Mesenchymal stem cell (in vitro differentiated cells and primary cell): ENCODE data around the gene NLGN1.

Experiments used
- DNase-seq: peaks from one replicate; pipeline ENCODE4 v3.0.0-alpha.2; 2013
- H2AFZ ChIP-seq: one replicate; pipeline ENCODE4 v1.6.1; 2013; ENCODE audit warnings: low read depth, mild to moderate bottlenecking, control low read depth, inconsistent platforms, low read length, moderate library complexity
- H2AK5ac ChIP-seq: 2 replicates; pipeline ENCODE4 v1.6.1; 2013; ENCODE audit warnings: low read length, moderate library complexity, mild to moderate bottlenecking, inconsistent platforms; ENCODE audit not compliant: severe bottlenecking
- H2BK120ac ChIP-seq: one replicate; pipeline ENCODE4 v1.6.1; 2013; ENCODE audit warnings: low read depth, mild to moderate bottlenecking, inconsistent platforms, low read length, moderate library complexity
- H2BK12ac ChIP-seq, 2 experiments: one replicate each; pipeline ENCODE4 v1.6.1; 2013; ENCODE audit warnings: inconsistent platforms in 2 of 2, low read length in 2 of 2, mild to moderate bottlenecking in 2 of 2, moderate library complexity in 2 of 2, control low read depth in 1 of 2
- H2BK15ac ChIP-seq: one replicate; pipeline ENCODE4 v1.6.1; 2013; ENCODE audit warnings: mild to moderate bottlenecking, low read depth, inconsistent platforms; ENCODE audit not compliant: poor library complexity, severe bottlenecking
- H2BK5ac ChIP-seq: 2 replicates; pipeline ENCODE4 v1.6.1; 2013; ENCODE audit warnings: low read depth, mild to moderate bottlenecking, low read length, control low read depth, inconsistent platforms; ENCODE audit not compliant: poor library complexity, severe bottlenecking
- H3K14ac ChIP-seq, 2 experiments: one replicate each; pipeline ENCODE4 v1.6.1; 2013; ENCODE audit warnings: inconsistent platforms in 2 of 2, low read length in 2 of 2, control low read depth in 1 of 2, mild to moderate bottlenecking in 1 of 2, moderate library complexity in 1 of 2
- H3K18ac ChIP-seq, 2 experiments: one replicate each; pipeline ENCODE4 v1.6.1; 2013; ENCODE audit warnings: inconsistent platforms in 2 of 2, low read length in 2 of 2, control low read depth in 1 of 2, low read depth in 1 of 2, mild to moderate bottlenecking in 1 of 2
- H3K23ac ChIP-seq, 2 experiments: one replicate each; pipeline ENCODE4 v1.6.1; 2013; ENCODE audit warnings: inconsistent platforms in 2 of 2, low read length in 2 of 2, mild to moderate bottlenecking in 2 of 2, moderate library complexity in 2 of 2, control low read depth in 1 of 2
- H3K27ac ChIP-seq: 2 replicates; pipeline ENCODE4 v1.5.1; 2013; ENCODE audit warnings: mild to moderate bottlenecking, moderate library complexity, low read length, control low read depth, inconsistent platforms; ENCODE audit not compliant: poor library complexity, severe bottlenecking
- H3K27me3 ChIP-seq, 2 experiments: 2 replicates each; pipeline versions ENCODE4 v1.6.1 to v1.7.0; 2013; ENCODE audit warnings: low read length in 2 of 2, mild to moderate bottlenecking in 2 of 2, moderate library complexity in 2 of 2, control low read depth in 1 of 2, inconsistent platforms in 1 of 2; ENCODE audit not compliant: control insufficient read depth in 1 of 2, insufficient read depth in 1 of 2
- H3K36me3 ChIP-seq, 2 experiments: 2 replicates each; pipeline versions ENCODE4 v1.6.1 to v1.7.0; 2013; ENCODE audit warnings: low read length in 2 of 2, control low read depth in 1 of 2, inconsistent platforms in 1 of 2, low read depth in 1 of 2, mild to moderate bottlenecking in 1 of 2; ENCODE audit not compliant: insufficient read depth in 2 of 2, control insufficient read depth in 1 of 2
- H3K4ac ChIP-seq, 2 experiments: one replicate each; pipeline ENCODE4 v1.6.1; 2013; ENCODE audit warnings: inconsistent platforms in 2 of 2, low read length in 2 of 2, mild to moderate bottlenecking in 2 of 2, moderate library complexity in 2 of 2, control low read depth in 1 of 2, low read depth in 1 of 2
- H3K4me1 ChIP-seq: 2 replicates; pipeline ENCODE4 v1.6.1; 2013; ENCODE audit warnings: low read depth, low read length, control low read depth; ENCODE audit not compliant: control insufficient read depth, insufficient read depth
- H3K4me2 ChIP-seq: 2 replicates; pipeline ENCODE4 v1.6.1; 2013; ENCODE audit warnings: low read length, mild to moderate bottlenecking, inconsistent platforms; ENCODE audit not compliant: poor library complexity, severe bottlenecking
- H3K4me3 ChIP-seq, 2 experiments: 2 replicates each; pipeline versions ENCODE4 v1.5.1 to v1.7.0; 2013; ENCODE audit warnings: low read length in 2 of 2, mild to moderate bottlenecking in 2 of 2, control low read depth in 1 of 2, low read depth in 1 of 2; ENCODE audit not compliant: insufficient read depth in 1 of 2
- H3K79me1 ChIP-seq: replicated peaks from 2 replicates; pipeline ENCODE4 v1.6.1; 2013; ENCODE audit warnings: mild to moderate bottlenecking, control low read depth, low read length, inconsistent platforms; ENCODE audit not compliant: poor library complexity, severe bottlenecking
- H3K9ac ChIP-seq: 2 replicates; pipeline ENCODE4 v1.7.0; 2013; ENCODE audit warnings: mild to moderate bottlenecking, low read length, moderate library complexity
- H3K9me3 ChIP-seq: 2 replicates; pipeline ENCODE4 v1.7.0; 2013; ENCODE audit warnings: mild to moderate bottlenecking, low read length; ENCODE audit not compliant: control insufficient read depth
- H4K8ac ChIP-seq: one replicate; pipeline ENCODE4 v1.6.1; 2013; ENCODE audit warnings: inconsistent platforms, mild to moderate bottlenecking, low read length, moderate library complexity
- H4K91ac ChIP-seq: one replicate; pipeline ENCODE4 v1.6.1; 2013; ENCODE audit warnings: mild to moderate bottlenecking, low read length, inconsistent platforms
- whole genome bisulfite sequencing: methylation state at CpG from one replicate; pipeline ENCODE4 v1.1.7; 2013; ENCODE audit warnings: mixed read lengths; 5-methylcytosine and 5-hydroxymethylcytosine counted together

NLGN1 gene

GRCh38 chr3:173641696-173642095, 244.2 kb downstream of the NLGN1 start:
- no peak overlapping the region for H3K27ac ChIP-seq
- no peak overlapping the region for H2AK5ac ChIP-seq
- H3K36me3 ChIP-seq: no peaks in the 10 kb centered on the region
- no peak overlapping the region for H2BK15ac ChIP-seq
- no peak overlapping the region for H3K14ac ChIP-seq
- H3K4ac ChIP-seq: no peak overlapping the region
- no peak overlapping the region for H4K91ac ChIP-seq
- no peaks in the 10 kb centered on the region for H3K4me1 ChIP-seq
- H3K18ac ChIP-seq: no peak overlapping the region
- no peak overlapping the region for H2BK120ac ChIP-seq
- DNase-seq: no peak
- H3K79me1 ChIP-seq: no peaks in the 10 kb centered on the region
- WGBS: no CpG with 5 or more reads among the region's 1 CpG
- no peak overlapping the region for H3K4me3 ChIP-seq
- no peaks in the 10 kb centered on the region for H3K27me3 ChIP-seq
- no peak overlapping the region for H3K23ac ChIP-seq
- H4K8ac ChIP-seq: no peak overlapping the region
- H3K9ac ChIP-seq: no peak overlapping the region
- H2BK12ac ChIP-seq: no peak overlapping the region
- H3K4me2 ChIP-seq: no peak overlapping the region
- H2BK5ac ChIP-seq: no peak overlapping the region
- no peak overlapping the region for H2AFZ ChIP-seq
- H3K9me3 ChIP-seq: no peaks in the 10 kb centered on the region

GRCh38 chr3:173644086-173645082, 246.8 kb downstream of the NLGN1 start:
- H2BK12ac ChIP-seq: no peak overlapping the region
- WGBS: 95% methylated on average over 13 of the region's 13 CpGs

GRCh38 chr3:173650596-173650995, 253.1 kb downstream of the NLGN1 start:
- no peak overlapping the region for H3K4ac ChIP-seq
- no peak overlapping the region for H2BK120ac ChIP-seq
- no peak overlapping the region for H4K8ac ChIP-seq
- WGBS: no CpG with 5 or more reads among the region's 1 CpG
- H3K14ac ChIP-seq: no peak overlapping the region
- H3K27ac ChIP-seq: no peak overlapping the region
- no peak overlapping the region for H3K23ac ChIP-seq
- H3K27me3 ChIP-seq: no peaks in the 10 kb centered on the region
- H2BK5ac ChIP-seq: no peak overlapping the region
- no peaks in the 10 kb centered on the region for H3K9me3 ChIP-seq
- no peak overlapping the region for H3K4me2 ChIP-seq
- no peak overlapping the region for H2AK5ac ChIP-seq
- H3K36me3 ChIP-seq: no peaks in the 10 kb centered on the region
- H2AFZ ChIP-seq: no peak overlapping the region
- no peaks in the 10 kb centered on the region for H3K79me1 ChIP-seq
- no peak overlapping the region for H3K4me3 ChIP-seq
- no peak overlapping the region for H3K9ac ChIP-seq
- no peak overlapping the region for H2BK15ac ChIP-seq
- no peak overlapping the region for H3K18ac ChIP-seq
- H3K4me1 ChIP-seq: no peaks in the 10 kb centered on the region
- no peak overlapping the region for H4K91ac ChIP-seq
- no peak overlapping the region for H2BK12ac ChIP-seq
- no peak for DNase-seq

More at GRCh38 chr3:173644086-173645082, 246.8 kb downstream of the NLGN1 start:
- Histone ChIP-seq H3K4me3 (no peak overlapping the region), H3K79me1 (no peaks in the 10 kb centered on the region), H3K9ac (no peak overlapping the region), H3K4me2 (no peak overlapping the region), H2AFZ (no peak overlapping the region), H2BK15ac (no peak overlapping the region), H4K8ac (no peak overlapping the region), H3K14ac (peak overlapping the region in 1 of 2 experiments; percentile 93), H2BK120ac (no peak overlapping the region), H3K9me3 (no peaks in the 10 kb centered on the region), H2BK5ac (no peak overlapping the region), H3K4me1 (no peaks in the 10 kb centered on the region), H3K23ac (no peak overlapping the region), H3K4ac (no peak overlapping the region), H3K27me3 (no peaks in the 10 kb centered on the region), H3K36me3 (no peaks in the 10 kb centered on the region), H3K27ac (no peak overlapping the region), H2AK5ac (no peak overlapping the region), H4K91ac (no peak overlapping the region), H3K18ac (no peak overlapping the region)
- no peak for DNase-seq

GRCh38 chr3:173652093-173652492, 254.5 kb downstream of the NLGN1 start:
- Histone ChIP-seq H3K14ac (no peak overlapping the region), H2BK12ac (no peak overlapping the region), H3K9me3 (no peaks in the 10 kb centered on the region), H2BK5ac (no peak overlapping the region), H3K9ac (no peak overlapping the region), H3K79me1 (no peaks in the 10 kb centered on the region), H3K23ac (no peak overlapping the region), H3K18ac (no peak overlapping the region), H4K8ac (no peak overlapping the region), H3K4me1 (no peaks in the 10 kb centered on the region), H3K27me3 (no peaks in the 10 kb centered on the region), H3K4me3 (no peak overlapping the region), H2BK15ac (no peak overlapping the region), H2AK5ac (no peak overlapping the region), H3K4me2 (no peak overlapping the region), H2AFZ (no peak overlapping the region), H3K36me3 (no peaks in the 10 kb centered on the region), H3K4ac (no peak overlapping the region), H4K91ac (no peak overlapping the region), H3K27ac (no peak overlapping the region), H2BK120ac (no peak overlapping the region)
- WGBS: 82% methylated on average over 2 of the region's 2 CpGs
- peak; percentile 16 for DNase-seq
